Prostate gland (tissue), 2 donors: ENCODE measurements around the gene TNRC18. TPM values are rescaled to one million over a fixed set of nuclear protein-coding genes. Genes with fewer than 3 reads are reported as not detected.

ENCODE experiments used
- DNase-seq: peaks from one replicate; pipeline ENCODE4 v3.0.0-alpha.2; 2019; ENCODE audit warnings: low spot score
- H3K27ac ChIP-seq, 2 donors: fragments of 200-600 bp; sonication (generic); 2 replicates each; pipeline ENCODE4 v1.5.1; 2017 to 2019
- H3K27me3 ChIP-seq: fragments of 200-600 bp; sonication (generic); replicated peaks from 2 replicates; pipeline ENCODE4 v1.5.1; 2019; ENCODE audit not compliant: insufficient read depth
- H3K36me3 ChIP-seq, 2 donors: fragments of 200-600 bp; sonication (generic); 1 replicate in 1 of 2; 2 replicates in 1 of 2; pipeline versions ENCODE4 v1.5.1 to v1.8.1; 2017 to 2019
- H3K4me1 ChIP-seq: fragments of 200-600 bp; sonication (generic); replicated peaks from 2 replicates; pipeline ENCODE4 v1.5.1; 2019
- H3K4me3 ChIP-seq, 2 donors: fragments of 200-600 bp; sonication (generic); 2 replicates each; pipeline ENCODE4 v1.5.1; 2017 to 2019
- H3K9me3 ChIP-seq: fragments of 200-600 bp; sonication (generic); 2 replicates; pipeline ENCODE4 v1.5.1; 2017
- CTCF ChIP-seq, 4 experiments: fragments of 200-600 bp in 2 of 4; fragments of 450-650 bp in 2 of 4; sonication (generic) in 2 of 4; IDR thresholded peaks; 1 replicate in 3 of 4; 2 replicates in 1 of 4; pipeline ENCODE4 v1.5.1; 2016 to 2019; ENCODE audit warnings: antibody characterized with exemption in 4 of 4, mild to moderate bottlenecking in 2 of 4, moderate library complexity in 2 of 4
- POLR2A ChIP-seq: fragments of 450-650 bp; IDR thresholded peaks from one replicate; pipeline ENCODE4 v1.6.1; 2016; ENCODE audit warnings: antibody characterized with exemption, mild to moderate bottlenecking
- POLR2AphosphoS5 ChIP-seq: sonication (generic); formaldehyde crosslinking; IDR thresholded peaks from one replicate; pipeline ENCODE4 v1.6.1; 2017; ENCODE audit warnings: antibody characterized with exemption
- WGBS: methylation state at CpG from one replicate; pipeline ENCODE4 v1.1.5; 2018; 5-methylcytosine and 5-hydroxymethylcytosine counted together
- intact Hi-C: fragments of 100-400 bp; cut with DNase I; formaldehyde crosslinking; loops from one replicate; pipeline ENCODE4 v1.14.2; 2022
- total RNA-seq, 2 donors: library from RNA; depleted of rRNA; stranded (reverse); fragments of >200 nt; gene quantifications; one replicate each; pipeline ENCODE4 v1.1.0, GENCODE V29; 2016

Gene TNRC18
- total RNA-seq, 2 donors from 2014 or later, result 138 to 290 TPM

- peaks cover 7% of the 10 kb centered on the region for H3K4me1 ChIP-seq
These were observed 75.3 kb downstream of the TNRC18 start for GRCh38 chr7:5348134-5349004.

DNA sequence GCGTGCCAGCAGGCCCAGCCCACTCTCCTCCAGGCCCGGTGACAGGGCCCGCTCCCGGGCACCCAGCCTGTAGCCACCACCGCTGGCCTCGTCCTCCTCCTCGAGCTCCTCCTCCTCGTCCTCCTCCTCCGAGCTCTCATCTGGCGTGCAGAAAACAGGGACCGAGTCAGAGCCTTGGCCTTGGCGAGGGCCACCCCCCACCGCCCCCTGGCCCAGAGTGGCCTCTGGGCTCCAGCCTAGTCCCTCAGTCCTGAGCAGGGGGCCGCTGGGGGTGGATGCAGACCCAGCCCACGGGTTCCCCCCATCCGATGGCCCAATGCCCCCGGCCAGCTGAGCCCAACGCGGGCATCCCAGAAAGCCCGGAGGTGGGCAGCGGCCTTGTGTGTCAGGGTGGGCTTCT is 78.0 kb downstream of the TNRC18 start:
- no peak for TF ChIP-seq POLR2A
- no peak for TF ChIP-seq POLR2AphosphoS5
- no peak for TF ChIP-seq CTCF (IDR thresholded peaks at IDR 0.05)
- intact Hi-C loops, result no loop called here
- no peak for DNase-seq
- no peak overlapping the region for H3K4me3 ChIP-seq
- WGBS, result 96% methylated on average over 20 of the region's 21 CpGs
- H3K27me3 ChIP-seq, result no peaks in the 10 kb centered on the region
- H3K27ac ChIP-seq, result no peak overlapping the region
- no peaks in the 10 kb centered on the region for H3K4me1 ChIP-seq
- peaks cover 8 to 22% of the 10 kb centered on the region in 2 donors for H3K36me3 ChIP-seq
- no peaks in the 10 kb centered on the region for H3K9me3 ChIP-seq

More at GRCh38 chr7:5348134-5349004, 75.3 kb downstream of the TNRC18 start:
- H3K27me3 ChIP-seq, result no peaks in the 10 kb centered on the region
- H3K27ac ChIP-seq, result no peak overlapping the region
- no peak overlapping the region for H3K4me3 ChIP-seq
- TF ChIP-seq POLR2AphosphoS5, result no peak
- no peak for TF ChIP-seq POLR2A
- no peak for TF ChIP-seq CTCF (IDR thresholded peaks at IDR 0.05)
- H3K9me3 ChIP-seq, result no peaks in the 10 kb centered on the region
- intact Hi-C loops, result no loop called here
- peaks cover 6 to 26% of the 10 kb centered on the region in 2 donors for H3K36me3 ChIP-seq
- whole genome bisulfite sequencing, result 78% methylated on average over 21 of the region's 21 CpGs
- no peak for DNase-seq

GRCh38 chr7:5345171-5345570 is 78.5 kb downstream of the TNRC18 start:
- TF ChIP-seq POLR2A, result no peak
- TF ChIP-seq POLR2AphosphoS5, result no peak
- TF ChIP-seq CTCF (IDR thresholded peaks at IDR 0.05), result no peak
- Histone ChIP-seq H3K9me3 (no peaks in the 10 kb centered on the region), H3K27ac (no peak overlapping the region), H3K36me3 (peaks cover 8 to 22% of the 10 kb centered on the region in 2 donors), H3K4me3 (no peak overlapping the region), H3K27me3 (no peaks in the 10 kb centered on the region), H3K4me1 (no peaks in the 10 kb centered on the region)
- no peak for DNase-seq
- 96% methylated on average over 13 of the region's 13 CpGs for WGBS
- intact Hi-C loops, result no loop called here

DNA sequence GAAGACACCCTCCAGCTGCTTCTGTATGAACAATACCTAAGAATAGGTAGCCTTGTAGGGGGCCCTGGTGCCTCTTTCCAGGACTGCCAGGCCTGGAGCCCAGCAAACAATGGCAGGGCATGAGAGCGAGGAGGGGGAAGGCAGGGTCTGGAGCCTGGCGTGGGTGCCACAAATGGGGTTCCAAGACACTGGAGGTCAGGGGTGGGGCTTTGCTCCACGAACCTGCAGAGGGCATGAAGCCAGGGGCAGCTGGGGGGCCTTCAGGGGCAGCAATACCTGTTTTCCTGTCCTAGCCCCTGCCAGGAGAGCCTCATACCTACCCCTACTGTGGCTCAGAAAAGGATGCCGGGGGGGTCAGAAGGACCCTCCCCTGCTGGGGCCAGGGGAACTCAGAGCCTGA is 79.3 kb downstream of the TNRC18 start:
- H3K36me3 ChIP-seq, result peaks cover 8 to 22% of the 10 kb centered on the region in 2 donors
- WGBS, result 100% methylated on average over 4 of the region's 4 CpGs
- intact Hi-C loops, result no loop called here

More for the DNA sequence above, 79.3 kb downstream of the TNRC18 start:
- Histone ChIP-seq H3K9me3 (no peaks in the 10 kb centered on the region), H3K4me1 (no peaks in the 10 kb centered on the region), H3K4me3 (no peak overlapping the region), H3K27ac (no peak overlapping the region), H3K27me3 (no peaks in the 10 kb centered on the region)
- DNase-seq, result no peak
- TF ChIP-seq POLR2A (no peak), POLR2AphosphoS5 (no peak), CTCF (IDR thresholded peaks at IDR 0.05) (no peak)
